ENCODE data around the gene NMT1. TPM values are rescaled to one million over a fixed set of nuclear protein-coding genes. Genes with fewer than 3 reads are reported as not detected.

NMT1 gene
- total RNA-seq, 2 donors from 2014 or later = 101 to 120 TPM

GRCh38 chr17:45132320-45132571 lies 71.1 kb downstream of the NMT1 start, which contains the start of gene PLCD3:
Gene PLCD3 (minus strand): TSS chr17:45132515. CDS start chr17:45132410, 105 bp downstream.
- Mint-ChIP-seq H3K4me1 (peaks cover 7% of the 10 kb centered on the region), H3K27me3 (no peaks in the 10 kb centered on the region), H3K36me3 (ENCODE audit: low read depth) (no peaks in the 10 kb centered on the region), H3K4me3 (peak within 1 kb of the TSS; percentile 82), H3K9me3 (no peaks in the 10 kb centered on the region), H3K27ac (peak within 1 kb of the TSS; percentile 33)
- ATAC-seq (replicated peaks) = no peak

- H3K9me3 Mint-ChIP-seq = no peaks in the 10 kb centered on the region
- no peaks in the 10 kb centered on the region for H3K36me3 Mint-ChIP-seq (ENCODE audit: low read depth)
- H3K4me3 Mint-ChIP-seq = peak overlapping the region; percentile 82
- H3K27me3 Mint-ChIP-seq = no peaks in the 10 kb centered on the region
- ATAC-seq (replicated peaks) = peak; percentile 55
- peak overlapping the region; percentile 33 for H3K27ac Mint-ChIP-seq
- peaks cover 7% of the 10 kb centered on the region for H3K4me1 Mint-ChIP-seq
Observed at GRCh38 chr17:45132572-45133463, 71.7 kb downstream of the NMT1 start.

- Mint-ChIP-seq H3K36me3 (ENCODE audit: low read depth) (no peaks in the 10 kb centered on the region), H3K9me3 (no peaks in the 10 kb centered on the region), H3K27ac (peak within 1 kb of the TSS; percentile 49), H3K4me3 (peak within 1 kb of the TSS; percentile 80), H3K4me1 (peaks cover 7% of the 10 kb centered on the region), H3K27me3 (no peaks in the 10 kb centered on the region)
- ATAC-seq (replicated peaks) = peak; percentile 89
Observed at GRCh38 chr17:45135192-45135977, 74.3 kb downstream of the NMT1 start, which contains the start of gene ACBD4. Gene ACBD4 (plus strand): TSS chr17:45135687. CDS start chr17:45136145, 458 bp downstream.

GRCh38 chr17:45135978-45136791 lies 75.1 kb downstream of the NMT1 start:
- no peak for ATAC-seq (replicated peaks)
- H3K9me3 Mint-ChIP-seq = no peaks in the 10 kb centered on the region
- H3K4me3 Mint-ChIP-seq = peak overlapping the region; percentile 80
- peaks cover 3% of the 10 kb centered on the region for H3K4me1 Mint-ChIP-seq
- peak overlapping the region; percentile 49 for H3K27ac Mint-ChIP-seq
- H3K27me3 Mint-ChIP-seq = no peaks in the 10 kb centered on the region
- H3K36me3 Mint-ChIP-seq (ENCODE audit: low read depth) = no peaks in the 10 kb centered on the region

- H3K4me1 Mint-ChIP-seq = no peaks in the 10 kb centered on the region
- H3K36me3 Mint-ChIP-seq (ENCODE audit: low read depth) = no peaks in the 10 kb centered on the region
- peak overlapping the region; percentile 80 for H3K4me3 Mint-ChIP-seq
- ATAC-seq (replicated peaks) = no peak
- no peaks in the 10 kb centered on the region for H3K27me3 Mint-ChIP-seq
- H3K9me3 Mint-ChIP-seq = no peaks in the 10 kb centered on the region
- H3K27ac Mint-ChIP-seq = no peak overlapping the region
Observed at GRCh38 chr17:45136846-45137560, 75.9 kb downstream of the NMT1 start.

GRCh38 chr17:45137561-45138305 lies 76.6 kb downstream of the NMT1 start:
- H3K4me3 Mint-ChIP-seq = no peak overlapping the region
- no peaks in the 10 kb centered on the region for H3K4me1 Mint-ChIP-seq
- H3K9me3 Mint-ChIP-seq = no peaks in the 10 kb centered on the region
- peak overlapping the region; percentile 33 for H3K27ac Mint-ChIP-seq
- no peak for ATAC-seq (replicated peaks)
- no peaks in the 10 kb centered on the region for H3K36me3 Mint-ChIP-seq (ENCODE audit: low read depth)
- H3K27me3 Mint-ChIP-seq = no peaks in the 10 kb centered on the region

- Mint-ChIP-seq H3K9me3 (no peaks in the 10 kb centered on the region), H3K36me3 (ENCODE audit: low read depth) (no peaks in the 10 kb centered on the region), H3K4me1 (no peaks in the 10 kb centered on the region)
Observed at GRCh38 chr17:45138911-45139532, 77.9 kb downstream of the NMT1 start.

GRCh38 chr17:45139533-45139920 lies 78.4 kb downstream of the NMT1 start:
- Mint-ChIP-seq H3K4me3 (no peak overlapping the region), H3K36me3 (ENCODE audit: low read depth) (no peaks in the 10 kb centered on the region), H3K4me1 (no peaks in the 10 kb centered on the region), H3K27me3 (no peaks in the 10 kb centered on the region), H3K27ac (no peak overlapping the region), H3K9me3 (no peaks in the 10 kb centered on the region)
- no peak for ATAC-seq (replicated peaks)

More at GRCh38 chr17:45138911-45139532, 77.9 kb downstream of the NMT1 start:
- Mint-ChIP-seq H3K27ac (no peak overlapping the region), H3K4me3 (no peak overlapping the region), H3K27me3 (no peaks in the 10 kb centered on the region)
- ATAC-seq (replicated peaks) = no peak

GRCh38 chr17:45143094-45143670 lies 82.1 kb downstream of the NMT1 start:
- Mint-ChIP-seq H3K27me3 (no peaks in the 10 kb centered on the region), H3K9me3 (no peaks in the 10 kb centered on the region), H3K4me1 (peaks cover 13% of the 10 kb centered on the region), H3K4me3 (no peak overlapping the region), H3K36me3 (ENCODE audit: low read depth) (peaks cover 17% of the 10 kb centered on the region), H3K27ac (peak overlapping the region; percentile 20)
- no peak for ATAC-seq (replicated peaks)

- H3K4me3 Mint-ChIP-seq = no peak overlapping the region
- H3K27ac Mint-ChIP-seq = peak overlapping the region; percentile 20
- no peak for ATAC-seq (replicated peaks)
- no peaks in the 10 kb centered on the region for H3K9me3 Mint-ChIP-seq
- peaks cover 23% of the 10 kb centered on the region for H3K36me3 Mint-ChIP-seq (ENCODE audit: low read depth)
- peaks cover 17% of the 10 kb centered on the region for H3K4me1 Mint-ChIP-seq
- no peaks in the 10 kb centered on the region for H3K27me3 Mint-ChIP-seq
Observed at GRCh38 chr17:45143767-45144198, 82.7 kb downstream of the NMT1 start.

- ATAC-seq (replicated peaks) = no peak
- Mint-ChIP-seq H3K36me3 (ENCODE audit: low read depth) (peaks cover 29% of the 10 kb centered on the region), H3K4me3 (peak overlapping the region; percentile 99), H3K4me1 (peaks cover 17% of the 10 kb centered on the region), H3K27me3 (no peaks in the 10 kb centered on the region), H3K27ac (no peak overlapping the region), H3K9me3 (no peaks in the 10 kb centered on the region)
Observed at GRCh38 chr17:45144199-45145034, 83.3 kb downstream of the NMT1 start.

GRCh38 chr17:45145035-45145389 lies 83.9 kb downstream of the NMT1 start:
- H3K9me3 Mint-ChIP-seq = no peaks in the 10 kb centered on the region
- no peak for ATAC-seq (replicated peaks)
- H3K36me3 Mint-ChIP-seq (ENCODE audit: low read depth) = peaks cover 35% of the 10 kb centered on the region
- peaks cover 17% of the 10 kb centered on the region for H3K4me1 Mint-ChIP-seq
- H3K27me3 Mint-ChIP-seq = no peaks in the 10 kb centered on the region
- H3K4me3 Mint-ChIP-seq = peak overlapping the region; percentile 99
- no peak overlapping the region for H3K27ac Mint-ChIP-seq
